Osteocyte (in vitro differentiated cells): Measurements from ENCODE around the gene SEMA4G. TPM values are rescaled to one million over a fixed set of nuclear protein-coding genes. Genes with fewer than 3 reads are reported as not detected.

Experiments
- DNase-seq: peaks from one replicate; pipeline ENCODE4 v3.0.0; 2021; ENCODE audit warnings: mixed read lengths; ENCODE audit not compliant: unreplicated experiment; ENCODE audit errors: extremely low spot score
- H3K27ac Mint-ChIP-seq: one replicate; pipeline ENCODE4 v1.8.0; 2021; ENCODE audit warnings: mild to moderate bottlenecking, mixed read lengths; ENCODE audit not compliant: unreplicated experiment
- H3K27me3 Mint-ChIP-seq: one replicate; pipeline ENCODE4 v1.8.0; 2021; ENCODE audit warnings: mixed read lengths; ENCODE audit not compliant: unreplicated experiment
- H3K36me3 Mint-ChIP-seq: one replicate; pipeline ENCODE4 v1.8.0; 2021; ENCODE audit warnings: mixed read lengths; ENCODE audit not compliant: unreplicated experiment
- H3K4me1 Mint-ChIP-seq: one replicate; pipeline ENCODE4 v1.8.0; 2021; ENCODE audit warnings: mixed read lengths; ENCODE audit not compliant: unreplicated experiment
- H3K4me3 Mint-ChIP-seq: one replicate; pipeline ENCODE4 v1.8.0; 2021; ENCODE audit warnings: mild to moderate bottlenecking, moderate library complexity, mixed read lengths; ENCODE audit not compliant: unreplicated experiment
- H3K9me3 Mint-ChIP-seq: one replicate; pipeline ENCODE4 v1.8.0; 2021; ENCODE audit warnings: mixed read lengths; ENCODE audit not compliant: unreplicated experiment
- total RNA-seq: library from RNA; stranded (reverse); gene quantifications from 2 replicates; pipeline ENCODE4 v1.2.1, GENCODE V29; 2021
- TF ChIP-seq, protein P1 (sequence below): fragments of 200-600 bp; sonication (generic); IDR thresholded peaks from 2 replicates; pipeline ENCODE4 v1.5.0; 2021; ENCODE audit warnings: antibody characterized with exemption, mild to moderate bottlenecking, moderate library complexity

SEMA4G gene
- total RNA-seq, 1 donor from 2014 or later, result 7.1 TPM

DNA sequence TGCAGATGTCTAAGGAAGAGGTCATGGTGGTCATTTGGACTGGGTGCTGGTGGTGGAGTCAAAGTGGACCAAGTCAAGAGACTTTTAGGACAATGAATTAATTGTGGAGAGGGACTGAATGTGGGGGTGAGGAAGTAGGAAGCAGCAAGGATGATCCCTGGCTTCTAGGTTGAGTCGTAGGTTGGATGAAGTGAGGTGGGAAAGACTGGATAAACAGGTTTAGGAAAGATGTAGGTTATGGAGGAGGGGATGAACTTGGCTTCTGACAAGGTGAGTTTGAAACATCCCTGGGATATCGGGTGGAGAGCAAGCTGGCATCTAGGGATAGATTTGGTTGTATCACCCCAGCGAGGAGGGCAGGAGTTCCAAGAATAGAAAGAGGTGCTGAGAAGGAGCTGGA is 7.6 kb downstream of the SEMA4G start:
- Mint-ChIP-seq H3K4me3 (no peak overlapping the region), H3K9me3 (no peaks in the 10 kb centered on the region), H3K4me1 (no peaks in the 10 kb centered on the region), H3K27ac (no peak overlapping the region), H3K27me3 (no peaks in the 10 kb centered on the region), H3K36me3 (peaks cover 8% of the 10 kb centered on the region)
- DNase-seq, result no peak
- TF ChIP-seq, protein P1, sequence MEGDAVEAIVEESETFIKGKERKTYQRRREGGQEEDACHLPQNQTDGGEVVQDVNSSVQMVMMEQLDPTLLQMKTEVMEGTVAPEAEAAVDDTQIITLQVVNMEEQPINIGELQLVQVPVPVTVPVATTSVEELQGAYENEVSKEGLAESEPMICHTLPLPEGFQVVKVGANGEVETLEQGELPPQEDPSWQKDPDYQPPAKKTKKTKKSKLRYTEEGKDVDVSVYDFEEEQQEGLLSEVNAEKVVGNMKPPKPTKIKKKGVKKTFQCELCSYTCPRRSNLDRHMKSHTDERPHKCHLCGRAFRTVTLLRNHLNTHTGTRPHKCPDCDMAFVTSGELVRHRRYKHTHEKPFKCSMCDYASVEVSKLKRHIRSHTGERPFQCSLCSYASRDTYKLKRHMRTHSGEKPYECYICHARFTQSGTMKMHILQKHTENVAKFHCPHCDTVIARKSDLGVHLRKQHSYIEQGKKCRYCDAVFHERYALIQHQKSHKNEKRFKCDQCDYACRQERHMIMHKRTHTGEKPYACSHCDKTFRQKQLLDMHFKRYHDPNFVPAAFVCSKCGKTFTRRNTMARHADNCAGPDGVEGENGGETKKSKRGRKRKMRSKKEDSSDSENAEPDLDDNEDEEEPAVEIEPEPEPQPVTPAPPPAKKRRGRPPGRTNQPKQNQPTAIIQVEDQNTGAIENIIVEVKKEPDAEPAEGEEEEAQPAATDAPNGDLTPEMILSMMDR, result no peak

- H3K27me3 Mint-ChIP-seq, result no peaks in the 10 kb centered on the region
- TF ChIP-seq, protein P1, result no peak
- no peaks in the 10 kb centered on the region for H3K9me3 Mint-ChIP-seq
- H3K4me1 Mint-ChIP-seq, result no peaks in the 10 kb centered on the region
- H3K4me3 Mint-ChIP-seq, result no peak overlapping the region
- H3K27ac Mint-ChIP-seq, result no peak overlapping the region
- DNase-seq, result no peak
- H3K36me3 Mint-ChIP-seq, result peaks cover 12% of the 10 kb centered on the region
Measured at GRCh38 chr10:100977436-100977835, 8.1 kb downstream of the SEMA4G start.

GRCh38 chr10:100978121-100978900 is 9.0 kb downstream of the SEMA4G start:
- Mint-ChIP-seq H3K4me3 (no peak overlapping the region), H3K27me3 (no peaks in the 10 kb centered on the region), H3K9me3 (no peaks in the 10 kb centered on the region), H3K4me1 (no peaks in the 10 kb centered on the region), H3K27ac (no peak overlapping the region), H3K36me3 (peaks cover 12% of the 10 kb centered on the region)
- TF ChIP-seq, protein P1, result no peak
- DNase-seq, result no peak

DNA sequence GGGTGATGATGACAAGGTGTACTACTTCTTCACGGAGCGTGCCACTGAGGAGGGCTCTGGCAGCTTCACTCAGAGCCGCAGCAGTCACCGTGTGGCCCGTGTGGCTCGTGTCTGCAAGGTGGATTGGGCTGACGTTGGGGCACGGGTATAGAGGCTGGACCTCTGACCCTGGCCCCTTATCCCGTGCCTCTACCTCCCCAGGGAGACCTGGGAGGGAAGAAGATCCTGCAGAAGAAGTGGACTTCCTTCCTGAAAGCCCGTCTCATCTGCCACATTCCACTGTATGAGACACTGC is 9.5 kb downstream of the SEMA4G start:
- no peaks in the 10 kb centered on the region for H3K27me3 Mint-ChIP-seq
- H3K36me3 Mint-ChIP-seq, result peaks cover 12% of the 10 kb centered on the region
- no peaks in the 10 kb centered on the region for H3K9me3 Mint-ChIP-seq
- TF ChIP-seq, protein P1, result no peak
- H3K4me1 Mint-ChIP-seq, result no peaks in the 10 kb centered on the region
- H3K4me3 Mint-ChIP-seq, result no peak overlapping the region
- no peak overlapping the region for H3K27ac Mint-ChIP-seq
- DNase-seq, result no peak

GRCh38 chr10:100979791-100980272 is 10.5 kb downstream of the SEMA4G start:
- Mint-ChIP-seq H3K27me3 (no peaks in the 10 kb centered on the region), H3K4me1 (no peaks in the 10 kb centered on the region), H3K36me3 (peaks cover 15% of the 10 kb centered on the region), H3K27ac (no peak overlapping the region), H3K9me3 (no peaks in the 10 kb centered on the region), H3K4me3 (no peak overlapping the region)
- no peak for DNase-seq
- TF ChIP-seq, protein P1, result no peak
